HG02885 (cell line): ENCODE data around the gene ASAP2.

ENCODE experiments used
- ATAC-seq: cut with Tn5 transposase; IDR thresholded peaks from one replicate; pipeline ENCODE4 v1.9.1; 2021; ENCODE audit warnings: mild to moderate bottlenecking; ENCODE audit not compliant: unreplicated experiment, poor library complexity

The ASAP2 gene

DNA sequence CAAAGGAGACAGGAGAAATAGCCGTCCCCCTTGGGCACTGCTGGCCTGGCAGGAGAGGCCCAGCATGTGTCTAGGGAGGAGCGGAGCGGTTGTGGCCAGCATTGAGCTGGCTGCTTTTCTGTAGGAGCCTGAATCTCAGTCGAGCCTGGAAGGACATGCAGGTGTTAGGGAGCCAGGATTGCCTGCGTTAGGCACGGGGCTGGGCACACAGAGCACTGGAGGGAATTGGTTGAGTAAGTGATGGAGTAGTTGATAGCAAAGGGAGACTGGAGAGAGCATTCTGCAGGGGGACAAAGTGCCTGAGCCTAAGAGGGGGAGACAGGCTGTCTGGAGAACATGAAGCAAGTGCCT is 22.8 kb downstream of the ASAP2 start:
- ATAC-seq = no peak

DNA sequence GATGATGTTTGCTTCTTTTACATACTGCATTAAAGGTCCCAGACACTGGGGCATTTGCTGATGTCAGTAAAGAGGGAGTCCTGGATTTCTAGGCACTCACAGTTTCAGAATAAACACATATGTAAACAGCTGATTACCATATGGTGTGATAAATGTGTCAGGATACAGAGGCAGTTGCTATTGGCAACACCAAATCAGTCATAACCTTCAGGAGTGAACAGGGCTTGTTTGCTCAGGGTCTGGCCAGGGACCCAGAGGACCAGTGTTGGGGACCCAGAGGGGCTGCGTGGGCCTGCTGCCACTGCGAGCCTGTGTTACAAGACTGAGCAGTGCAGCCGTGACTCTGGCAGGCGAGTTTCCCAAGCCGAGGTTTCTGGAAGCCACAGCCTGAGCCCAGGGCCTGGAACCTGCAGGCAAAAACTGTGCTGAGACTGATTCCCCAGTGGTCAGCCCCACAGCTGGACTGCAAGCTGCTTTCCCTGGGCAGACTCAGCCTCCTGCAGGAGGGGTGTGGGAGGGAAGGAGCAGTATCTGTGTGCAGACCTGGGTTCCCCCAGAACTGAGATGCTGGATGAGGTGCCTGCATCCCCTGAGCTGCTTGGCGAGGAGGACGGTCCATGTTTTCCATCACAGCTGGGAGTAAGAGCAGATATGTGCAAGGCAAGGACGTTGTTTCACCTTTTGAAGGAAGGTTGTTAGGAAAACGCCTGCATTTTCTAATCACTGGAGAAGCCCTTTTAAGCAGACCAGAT is 23.6 kb downstream of the ASAP2 start:
- no peak for ATAC-seq

DNA sequence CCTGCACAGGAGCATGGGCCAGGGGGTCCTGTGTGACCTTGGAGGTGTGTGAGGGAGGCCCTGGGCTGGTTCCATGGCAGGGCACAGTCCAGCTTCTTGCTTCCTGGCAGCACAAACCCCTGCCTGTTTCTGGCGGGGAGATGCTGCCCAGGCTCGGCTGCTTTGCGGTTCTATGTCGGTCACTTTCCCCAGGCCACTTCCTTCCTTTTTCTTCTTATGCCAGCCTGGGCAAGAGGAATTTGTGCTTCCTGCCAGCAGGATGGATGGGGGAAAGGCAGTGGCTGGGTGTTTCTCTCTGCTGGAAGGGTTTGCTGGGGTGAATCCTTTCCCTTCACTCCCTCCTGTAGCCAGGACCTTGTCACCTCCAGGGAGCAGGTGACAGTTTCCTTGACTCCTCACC is 24.3 kb downstream of the ASAP2 start:
- ATAC-seq = no peak

DNA sequence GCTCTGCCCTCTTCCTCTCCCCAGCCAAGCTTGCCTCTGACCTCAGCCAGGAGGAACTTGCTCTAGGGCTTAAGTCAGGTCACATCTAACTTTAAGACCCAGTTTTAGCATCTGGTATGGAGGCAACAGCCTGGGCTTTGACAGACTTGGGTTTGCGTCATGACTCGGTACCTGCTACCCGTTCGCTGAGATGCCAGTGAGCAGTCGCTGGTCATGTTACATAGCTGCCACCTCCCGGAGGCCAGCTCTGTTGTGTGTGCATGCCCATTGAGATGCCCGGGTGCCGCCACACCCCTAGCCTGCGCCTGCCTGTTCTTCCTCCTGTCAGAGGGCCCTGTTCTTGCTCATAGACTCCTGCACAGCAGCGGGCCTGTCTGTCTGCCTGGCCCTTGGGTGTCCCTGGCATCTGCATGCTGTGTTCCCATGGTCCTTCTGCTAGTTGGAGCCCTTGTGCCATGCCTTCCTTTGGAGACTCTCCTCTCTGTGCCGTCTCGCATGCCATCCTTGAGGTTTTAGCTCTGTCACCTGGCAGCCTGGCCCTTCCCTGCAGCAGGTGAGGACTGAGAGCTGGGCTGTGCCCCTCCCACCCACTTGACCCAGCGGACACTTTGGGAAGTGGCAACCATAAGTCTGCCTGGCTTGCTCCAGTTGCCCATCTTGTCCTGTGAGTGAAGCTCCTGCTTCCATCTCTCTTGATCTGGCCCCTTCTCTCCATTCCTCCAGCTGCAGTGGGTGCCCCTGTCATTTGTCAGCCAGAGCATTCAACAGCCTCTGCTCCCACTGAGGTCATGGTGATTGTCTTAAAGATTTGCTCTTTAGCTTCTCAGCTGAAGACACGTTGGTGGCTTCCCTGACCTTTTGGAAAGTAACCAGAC is 24.9 kb downstream of the ASAP2 start:
- no peak for ATAC-seq

DNA sequence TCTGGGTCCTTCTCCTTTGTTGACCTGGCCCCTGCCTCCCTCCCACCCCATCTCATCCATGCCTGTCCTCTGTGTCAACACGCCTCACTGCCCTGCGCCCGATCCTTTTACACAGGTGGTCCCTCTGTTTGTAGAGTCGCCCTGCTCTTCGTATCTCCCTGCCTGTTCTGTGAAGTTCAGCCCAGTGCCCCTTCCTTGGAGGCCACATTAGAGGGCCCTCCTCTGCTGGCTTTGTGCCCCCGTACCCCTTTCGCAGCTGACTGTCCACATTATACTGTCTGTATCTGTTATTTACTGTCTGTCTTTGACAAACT is 25.5 kb downstream of the ASAP2 start:
- ATAC-seq = no peak

DNA sequence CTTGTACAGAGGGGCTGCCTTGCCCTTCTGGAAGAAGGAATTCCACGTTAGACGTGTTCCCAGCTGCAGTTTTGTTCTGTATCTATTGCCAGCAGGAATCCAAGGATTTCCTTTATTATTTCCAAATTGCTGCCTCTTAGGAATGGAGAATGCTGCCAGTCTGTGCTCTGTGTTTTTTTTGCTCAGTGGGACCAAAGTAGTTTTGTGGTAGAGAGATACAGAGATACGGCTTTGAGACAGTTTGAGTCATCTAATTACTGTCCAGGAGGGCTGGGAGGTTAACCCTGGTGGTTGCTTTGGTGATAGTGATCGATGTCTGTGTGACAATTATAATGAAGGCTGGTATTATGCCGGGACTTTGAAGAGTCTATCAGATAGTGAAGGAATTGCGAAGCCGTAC is 26.3 kb downstream of the ASAP2 start:
- no peak for ATAC-seq

DNA sequence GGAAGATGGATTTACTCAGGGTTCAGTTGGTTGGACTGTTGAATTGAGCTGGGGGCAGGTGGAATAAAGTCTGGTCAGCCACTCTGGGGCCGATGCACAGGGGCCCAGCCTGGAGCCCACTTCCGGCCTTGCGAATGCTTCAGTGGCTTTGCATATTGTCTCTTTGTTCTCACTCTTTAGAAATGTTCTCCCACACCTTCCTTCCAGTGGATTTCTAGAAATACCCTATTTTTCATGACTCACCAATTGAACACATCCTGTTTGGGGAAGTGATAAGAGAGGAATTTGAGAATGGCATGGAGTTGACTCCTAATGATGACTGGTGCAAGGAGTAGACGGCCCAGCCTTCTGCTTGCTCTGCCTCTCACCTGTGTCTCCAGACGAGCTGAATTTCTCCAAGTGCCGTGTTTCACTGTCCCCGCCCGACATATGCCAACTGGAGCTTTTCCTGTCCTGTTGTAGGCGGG is 28.1 kb downstream of the ASAP2 start:
- no peak for ATAC-seq

DNA sequence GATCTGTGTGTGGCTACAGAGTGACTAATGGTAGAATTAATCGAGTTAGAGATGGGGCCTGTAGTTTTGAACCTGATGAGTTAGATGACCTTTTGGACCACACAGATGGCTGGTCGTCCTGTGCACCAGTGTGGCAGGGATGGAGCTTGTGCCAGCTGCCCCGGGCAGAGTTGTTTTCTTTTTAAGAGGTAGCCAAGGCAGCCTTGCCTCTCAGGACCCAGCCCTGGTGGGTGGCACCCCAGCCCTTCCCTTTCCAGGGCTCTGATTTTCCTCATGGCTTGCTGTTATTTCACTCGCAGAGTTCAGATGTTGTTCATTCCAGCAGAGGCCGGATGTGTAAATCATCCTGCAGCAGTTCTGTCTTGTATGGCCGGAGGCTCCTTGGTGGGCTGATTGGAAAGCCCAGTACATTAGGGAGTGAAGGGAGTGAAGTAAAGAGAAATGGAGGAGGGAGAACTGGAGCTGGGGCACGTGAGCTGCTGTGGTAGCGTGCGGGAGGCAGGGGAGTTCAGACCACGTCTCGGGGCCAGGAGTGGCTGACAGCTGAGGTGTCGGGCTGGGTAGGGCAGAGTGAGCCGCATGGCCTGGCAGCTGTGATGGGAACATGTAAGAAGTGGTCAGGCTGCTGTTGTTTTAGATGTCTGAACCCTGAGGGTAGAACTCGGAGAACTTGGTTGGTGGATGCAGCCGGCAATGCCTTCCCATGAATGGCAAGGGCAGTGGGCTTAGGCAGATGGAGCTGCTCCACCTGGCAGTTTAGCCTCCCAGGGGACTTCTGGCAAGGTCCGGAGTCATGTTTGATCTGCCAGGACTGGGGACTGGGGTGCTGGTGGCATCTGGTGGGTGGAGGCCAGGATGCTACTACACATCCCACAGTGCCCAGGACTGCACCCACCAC is 28.8 kb downstream of the ASAP2 start:
- no peak for ATAC-seq

DNA sequence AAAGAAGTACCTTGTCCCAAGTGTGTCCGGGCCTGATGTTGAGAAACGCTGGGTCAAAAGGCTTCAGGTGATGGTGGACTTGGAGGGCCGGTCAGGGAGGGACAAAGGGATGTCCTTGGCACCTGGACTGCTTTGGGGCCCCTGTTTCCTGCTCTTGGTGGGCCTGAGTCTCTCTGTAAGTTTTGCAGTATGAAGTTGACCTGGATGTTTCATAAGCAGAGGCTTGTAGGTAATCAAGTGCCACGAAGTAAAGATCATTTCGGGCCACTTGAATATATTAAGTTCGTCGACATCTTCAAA is 29.4 kb downstream of the ASAP2 start:
- ATAC-seq = no peak

DNA sequence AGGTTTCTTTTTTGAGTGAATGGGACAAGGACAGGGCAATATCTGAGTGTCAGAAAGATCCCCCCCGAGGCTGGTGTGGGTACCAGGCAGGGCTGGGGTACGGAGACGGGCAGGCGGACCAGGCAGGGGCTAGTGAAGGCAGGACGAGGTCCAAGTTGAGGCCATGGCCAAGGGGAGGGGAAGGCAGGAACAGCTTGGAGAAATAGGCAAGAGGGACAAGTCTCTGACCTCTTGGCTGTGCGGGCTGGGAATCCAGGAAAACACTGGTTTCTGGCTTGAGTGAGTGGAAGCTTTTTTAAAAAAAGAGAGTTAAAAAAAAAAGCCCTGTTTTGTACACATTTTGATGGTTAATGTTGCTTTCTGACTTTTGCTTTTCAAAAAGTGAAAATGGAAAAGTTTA is 30.3 kb downstream of the ASAP2 start:
- ATAC-seq = no peak

DNA sequence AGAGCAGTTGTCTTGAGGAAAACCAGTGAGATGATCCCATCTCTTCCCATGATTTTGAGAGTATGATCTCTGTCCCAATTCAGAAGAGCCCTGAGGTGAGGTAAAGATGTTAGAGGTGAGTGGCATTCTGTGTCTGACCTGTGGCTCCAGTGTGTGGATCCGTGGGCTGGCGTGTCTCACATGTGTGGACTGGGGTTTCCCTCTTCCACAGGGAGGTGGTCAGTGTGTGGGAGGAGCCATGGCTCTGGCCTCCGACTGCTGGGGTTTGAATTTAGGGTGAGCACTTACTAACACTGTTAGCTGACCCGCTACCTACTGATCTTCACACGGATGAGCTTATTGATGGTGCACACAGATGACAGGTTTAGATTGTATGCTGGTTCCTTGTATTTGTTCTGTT is 31.2 kb downstream of the ASAP2 start:
- no peak for ATAC-seq

DNA sequence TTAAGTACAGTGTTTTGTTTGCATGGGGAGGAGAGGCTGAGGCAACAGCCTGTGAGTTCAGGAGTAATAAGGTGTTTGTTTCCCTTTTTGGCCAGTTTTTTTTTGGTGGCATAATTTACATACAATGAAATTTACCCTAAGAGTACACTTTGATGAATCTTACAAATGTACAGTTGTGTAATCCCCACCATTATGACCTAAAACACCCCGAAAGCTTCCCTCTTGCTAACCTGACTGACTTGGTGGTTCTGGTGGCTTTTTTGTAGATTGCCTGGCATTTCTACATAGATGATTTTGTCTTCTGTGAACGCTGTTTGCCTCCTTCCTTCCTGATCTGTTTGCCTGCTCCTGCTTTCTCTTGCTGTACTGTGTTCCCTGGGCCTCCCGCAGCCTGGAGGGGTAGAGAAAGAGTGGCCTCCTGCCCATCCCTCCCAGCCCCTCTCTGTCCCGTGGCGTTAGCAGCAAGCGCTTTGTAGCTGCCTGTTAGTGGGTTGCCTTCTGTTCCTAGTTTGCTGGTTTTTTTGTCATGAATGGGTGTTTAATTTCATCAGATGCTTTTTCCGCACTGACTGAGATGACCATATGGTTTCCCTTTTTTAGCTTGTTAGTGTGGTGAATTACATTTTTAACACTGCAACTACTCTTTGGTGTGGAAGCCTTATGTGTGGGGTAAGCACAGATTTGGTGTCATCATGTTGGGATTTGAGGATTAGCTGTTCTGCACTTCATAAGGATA is 32.1 kb downstream of the ASAP2 start:
- no peak for ATAC-seq

DNA sequence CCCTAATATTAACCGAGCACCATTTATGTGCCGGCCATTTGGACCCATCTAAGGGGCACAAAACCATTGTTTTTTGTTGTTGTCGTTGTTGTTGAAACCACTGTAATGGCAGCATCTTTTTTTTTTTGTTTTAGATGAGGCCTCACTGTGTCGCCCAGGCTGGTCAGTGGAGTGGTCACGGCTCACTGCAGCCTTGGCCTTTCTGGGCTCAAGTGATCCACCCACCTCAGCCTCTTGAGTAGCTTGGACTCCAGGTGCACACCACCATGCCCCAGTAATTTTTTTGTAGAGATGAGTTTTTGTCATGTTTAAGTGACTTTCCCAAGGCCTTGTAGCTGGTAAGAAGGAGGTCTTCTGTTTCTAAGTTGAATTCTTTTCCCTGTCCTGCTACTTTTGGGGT is 33.0 kb downstream of the ASAP2 start:
- ATAC-seq = no peak

DNA sequence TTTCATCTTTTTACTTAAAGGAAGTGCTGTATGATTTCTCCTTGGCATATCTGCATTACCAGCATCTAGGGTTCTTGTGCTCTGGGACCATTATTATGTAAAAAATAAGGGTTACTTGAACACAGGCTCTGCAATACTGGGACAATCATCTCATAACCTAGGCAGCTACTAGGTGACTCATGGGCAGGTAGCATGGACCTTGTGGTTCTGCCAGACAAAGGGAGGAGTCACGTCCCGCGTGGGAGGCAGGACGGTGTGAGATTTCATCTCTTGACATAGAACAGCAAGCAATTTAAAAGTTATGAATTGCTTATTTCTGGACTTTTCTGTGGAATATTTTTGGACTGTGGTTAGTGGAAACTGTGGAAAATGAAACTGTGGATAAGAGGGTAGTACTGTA is 34.1 kb downstream of the ASAP2 start:
- ATAC-seq = no peak

DNA sequence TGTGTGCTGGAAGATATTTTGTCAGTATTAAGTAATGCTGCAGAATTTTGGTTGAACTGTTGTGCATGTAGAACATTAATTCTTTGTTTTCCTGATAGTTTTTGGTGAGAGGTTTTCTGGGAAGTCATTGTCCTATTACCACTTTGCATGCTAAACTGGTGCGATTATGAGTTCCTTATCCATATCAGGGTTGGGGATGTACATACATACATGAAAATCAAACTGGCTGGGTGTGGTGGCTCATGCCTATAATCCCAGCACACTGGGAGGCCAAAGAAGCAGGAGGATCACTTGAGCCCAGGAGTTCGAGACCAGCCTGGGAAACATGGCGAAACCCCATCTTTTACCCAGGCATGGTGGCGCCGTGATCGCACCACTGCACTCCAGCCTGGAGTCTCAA is 34.6 kb downstream of the ASAP2 start:
- ATAC-seq = no peak

DNA sequence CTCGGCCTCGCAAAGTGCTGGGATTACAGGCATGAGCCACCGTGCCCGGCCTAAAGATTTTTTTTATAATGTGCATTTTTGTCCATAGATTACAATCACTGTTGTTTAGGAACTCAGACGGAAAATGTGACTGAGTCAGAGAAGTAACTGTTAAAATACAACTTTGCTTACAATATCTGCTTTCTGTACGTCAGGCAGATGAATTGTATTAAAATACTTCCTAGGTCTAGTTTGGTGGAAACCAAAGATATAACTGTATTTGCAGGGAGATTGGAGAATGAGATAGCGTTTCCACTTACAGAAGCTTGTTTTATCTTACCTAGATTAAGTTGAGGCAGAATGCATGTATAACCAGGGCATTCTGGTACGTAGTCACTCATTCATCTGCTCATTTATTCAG is 36.7 kb downstream of the ASAP2 start:
- no peak for ATAC-seq

DNA sequence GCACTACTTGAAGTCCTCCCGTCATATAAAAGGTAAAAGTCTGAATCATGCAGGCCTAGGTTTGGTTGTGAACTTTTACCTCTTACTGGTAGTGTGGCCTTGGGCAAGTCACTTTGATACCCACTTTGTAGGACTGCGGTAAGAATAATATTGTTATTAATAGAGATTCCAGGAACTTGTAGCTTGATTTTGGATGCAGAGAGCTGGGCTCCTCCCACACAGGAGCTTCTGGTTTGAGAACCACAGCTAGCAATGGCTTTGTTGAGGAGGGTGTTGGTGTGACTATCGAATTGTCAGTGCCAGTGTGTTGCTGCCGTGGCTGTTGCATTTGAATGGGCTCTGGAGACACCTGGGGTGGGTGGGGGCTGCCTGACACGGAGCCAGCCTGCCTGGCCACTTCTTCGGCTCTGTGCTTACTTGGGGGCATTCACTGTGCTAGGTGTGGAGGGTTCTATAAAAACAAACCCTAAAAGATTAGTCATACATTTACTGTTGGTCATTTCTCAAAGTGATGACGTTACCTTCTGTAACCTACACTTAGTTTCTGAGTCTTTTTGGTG is 38.5 kb downstream of the ASAP2 start:
- ATAC-seq = no peak

DNA sequence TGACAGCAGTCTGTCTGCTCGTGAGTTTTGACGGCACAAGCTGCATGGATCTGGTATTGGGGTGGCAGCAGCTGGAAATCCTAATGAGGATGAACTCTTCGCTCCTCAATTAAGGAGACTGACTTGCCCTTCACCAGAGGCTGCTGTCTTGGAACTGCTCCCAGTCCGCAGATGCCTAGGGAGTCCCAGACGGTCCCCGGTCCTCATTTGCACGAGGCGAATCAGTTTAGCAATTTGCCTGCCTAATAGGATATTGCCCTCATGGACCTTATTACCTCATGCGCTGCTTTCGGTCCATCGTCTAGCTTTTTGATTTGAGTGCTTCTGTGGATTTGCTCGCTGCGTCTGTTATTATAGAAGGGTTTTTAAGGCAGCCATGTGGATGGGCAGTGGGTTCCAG is 40.6 kb downstream of the ASAP2 start:
- ATAC-seq = no peak

DNA sequence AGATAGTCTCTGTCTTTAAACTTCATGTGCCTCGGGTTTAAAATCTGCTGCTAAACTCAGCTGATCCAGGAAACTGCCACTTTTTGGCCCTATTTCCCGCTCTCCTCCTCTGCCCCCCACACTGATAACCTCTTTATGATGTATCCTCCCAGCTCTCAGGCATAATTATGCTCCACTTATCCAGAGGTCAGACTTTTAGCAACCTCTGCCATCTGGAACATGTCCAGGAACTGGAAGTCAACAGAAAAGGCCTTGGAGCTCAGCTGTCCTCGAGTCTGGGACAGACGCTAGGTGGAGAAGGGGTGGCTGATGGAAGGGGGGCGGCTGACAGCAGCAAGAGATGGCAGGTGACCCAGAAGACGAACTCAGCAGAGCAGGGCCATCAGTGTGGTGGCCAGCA is 41.2 kb downstream of the ASAP2 start:
- no peak for ATAC-seq

DNA sequence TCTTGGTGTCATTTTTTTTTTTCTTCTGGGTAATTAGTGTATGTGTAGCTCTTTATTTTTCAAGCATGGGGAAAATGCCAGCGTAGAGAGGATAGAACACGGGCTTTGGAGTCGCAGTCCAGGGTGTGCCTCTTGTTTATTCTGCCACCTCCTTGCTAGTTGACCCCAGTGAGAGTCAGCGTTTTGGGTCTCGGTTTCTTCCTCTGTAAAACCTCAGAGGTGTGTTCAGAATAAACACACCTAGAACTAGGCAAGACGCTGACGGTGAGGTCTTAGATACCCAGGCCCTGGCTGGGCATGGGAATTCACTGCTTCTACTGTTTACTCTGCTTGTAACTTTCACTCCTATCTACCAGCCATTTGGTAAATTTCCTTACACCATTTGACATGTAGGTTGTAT is 41.8 kb downstream of the ASAP2 start:
- ATAC-seq = no peak
